Hematopoietic multipotent progenitor cell (in vitro differentiated cells): ENCODE data around the gene ING4. TPM values are rescaled to one million over a fixed set of nuclear protein-coding genes. Genes with fewer than 3 reads are reported as not detected.

Experiments used
- DNase-seq, 3 donors: peaks; one replicate each; pipeline ENCODE4 v3.0.0-alpha.2; 2011 to 2015; ENCODE audit warnings: low read depth in 2 of 3, low spot score in 2 of 3
- total RNA-seq: library from RNA; depleted of rRNA; stranded (reverse); fragments of >200 nt; gene quantifications from one replicate; pipeline ENCODE4 v1.2.3, GENCODE V29; 2012

Gene ING4
- total RNA-seq, 1 donor, result 57.6 TPM

DNA sequence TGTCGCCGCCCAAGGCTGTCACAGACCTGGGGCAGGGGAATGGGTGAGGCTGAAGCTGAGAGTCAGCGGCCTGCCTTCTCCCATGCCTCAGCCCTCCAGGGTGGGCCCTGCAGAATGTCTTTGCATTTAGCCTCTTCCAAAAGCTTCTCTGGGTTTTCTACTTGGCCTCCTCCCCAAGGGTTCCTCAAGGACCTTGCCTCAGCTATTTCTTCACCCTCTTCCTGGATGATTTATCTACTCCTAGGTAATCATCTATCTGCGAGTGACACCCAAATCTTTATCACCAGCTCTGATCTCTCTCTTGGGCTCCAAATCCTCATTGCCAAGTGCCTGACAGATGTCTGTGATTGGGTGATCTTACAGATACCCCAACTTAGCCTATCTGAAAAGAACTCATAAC is 22.4 kb downstream of the ING4 start:
- no peak for DNase-seq

DNA sequence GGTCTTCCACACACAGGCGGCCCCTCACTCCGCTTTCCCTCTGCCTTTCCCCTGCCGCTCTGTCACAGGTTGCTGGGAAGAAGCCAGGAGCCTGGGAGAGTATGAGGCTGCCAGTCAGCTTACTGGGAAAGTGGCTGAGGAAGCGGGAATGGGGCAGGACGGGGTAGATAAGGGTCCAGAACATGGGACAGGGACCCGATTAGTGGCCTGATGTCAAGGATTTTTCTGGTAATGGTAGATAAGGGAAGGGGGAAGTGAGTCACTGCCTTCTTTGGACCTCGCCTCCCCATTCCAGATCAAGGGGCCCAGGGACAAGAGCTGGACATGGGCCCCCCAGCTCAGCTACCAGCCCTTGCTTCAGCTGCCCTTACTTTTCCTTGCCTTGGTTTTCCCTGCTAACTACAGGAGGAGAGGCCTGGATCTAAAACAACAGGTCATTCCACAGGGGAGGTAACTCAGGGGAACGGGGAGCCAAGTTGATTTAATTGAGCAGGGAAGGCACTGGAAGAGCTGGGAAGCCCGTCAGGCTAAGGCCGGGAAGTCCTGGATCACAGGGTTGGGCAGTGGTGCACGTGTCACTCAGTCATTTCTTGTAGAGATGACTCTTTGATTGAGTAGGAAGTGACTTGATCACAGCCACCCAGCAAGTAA is 23.6 kb downstream of the ING4 start:
- peak in 1 of 3 donors; percentile 54 for DNase-seq

DNA sequence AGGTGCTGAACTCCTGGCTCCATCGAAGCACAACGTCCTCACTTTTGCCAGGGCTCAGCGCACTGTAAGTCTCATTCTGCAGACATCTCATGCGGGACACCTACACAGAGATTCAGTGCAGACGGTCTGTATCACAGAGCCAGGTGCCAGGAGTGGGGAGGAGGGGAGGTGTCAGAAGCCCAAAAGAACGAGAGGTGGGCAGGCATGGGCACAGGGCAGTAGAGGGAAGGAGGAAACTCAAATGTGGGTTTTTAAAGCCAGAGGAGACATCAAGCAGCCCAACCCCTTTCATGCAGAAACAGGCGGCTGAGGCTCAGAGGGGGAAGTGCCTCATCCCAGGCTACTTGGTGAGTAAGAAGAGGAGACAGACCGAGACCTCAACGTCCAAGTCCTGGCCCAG is 24.6 kb downstream of the ING4 start:
- DNase-seq, result peak in 1 of 3 donors; percentile 65

DNA sequence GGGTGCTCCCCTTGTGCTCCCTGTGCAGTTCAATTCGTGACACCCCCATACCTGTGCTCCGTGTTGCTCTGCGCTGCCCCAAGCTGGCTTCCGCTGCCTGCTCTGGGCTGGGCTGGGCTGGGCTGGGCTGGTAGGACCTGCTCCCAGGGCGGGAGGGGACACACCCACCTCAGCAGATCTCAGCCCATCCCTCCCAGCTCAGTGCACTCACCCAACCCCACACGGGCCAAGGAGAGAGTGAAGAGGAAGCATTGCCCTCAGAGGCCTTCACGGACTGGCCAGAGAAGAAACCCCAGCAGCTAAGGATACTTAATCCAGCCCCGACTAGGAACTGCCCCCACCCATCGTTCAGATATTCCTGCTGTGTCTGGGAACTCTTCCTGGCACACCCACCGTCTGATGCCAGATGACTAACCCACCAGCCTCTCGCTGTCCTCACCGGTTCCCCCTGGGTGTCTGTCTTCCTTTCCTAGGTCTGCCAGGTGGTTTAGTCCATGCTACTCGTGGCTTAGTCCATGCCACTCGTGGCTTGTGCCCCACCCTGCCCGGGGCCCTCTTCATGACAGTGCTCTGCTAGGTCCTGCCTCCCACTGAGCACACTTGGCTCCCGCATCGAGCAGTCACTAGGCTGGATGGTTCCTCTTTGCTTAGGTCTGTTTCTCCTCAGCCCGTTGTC is 26.9 kb downstream of the ING4 start, which contains the start of gene LPAR5:
Gene LPAR5 (minus strand): TSS at position 104 of the 676 bp plus-strand sequence. CDS start 14,711 bp downstream, outside the sequence.
- no peak for DNase-seq

DNA sequence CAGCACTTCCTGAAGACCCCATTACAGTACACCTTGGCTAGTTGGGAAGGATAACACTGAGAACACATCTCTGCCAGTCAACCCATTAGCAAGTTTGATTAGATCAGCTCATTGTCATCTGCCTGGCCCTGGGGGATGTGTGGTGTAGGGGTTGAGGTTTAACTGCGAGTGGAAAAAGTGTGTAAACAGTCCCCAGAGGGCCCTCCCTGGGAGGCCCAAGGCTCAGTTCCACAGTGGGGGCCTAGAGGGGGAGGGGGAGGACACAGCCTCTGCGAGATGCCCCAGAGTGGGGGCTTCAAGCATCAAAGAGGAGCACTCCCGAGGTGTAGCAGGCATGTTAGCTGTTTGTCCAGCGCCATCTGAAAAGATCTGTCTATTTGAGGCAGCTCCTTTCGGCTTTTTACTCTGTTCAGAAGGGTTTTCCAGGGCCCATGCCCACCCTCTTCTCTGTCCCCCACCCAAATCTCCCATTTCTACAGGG is 27.5 kb downstream of the ING4 start:
- DNase-seq, result peak in 1 of 3 donors; percentile 62

DNA sequence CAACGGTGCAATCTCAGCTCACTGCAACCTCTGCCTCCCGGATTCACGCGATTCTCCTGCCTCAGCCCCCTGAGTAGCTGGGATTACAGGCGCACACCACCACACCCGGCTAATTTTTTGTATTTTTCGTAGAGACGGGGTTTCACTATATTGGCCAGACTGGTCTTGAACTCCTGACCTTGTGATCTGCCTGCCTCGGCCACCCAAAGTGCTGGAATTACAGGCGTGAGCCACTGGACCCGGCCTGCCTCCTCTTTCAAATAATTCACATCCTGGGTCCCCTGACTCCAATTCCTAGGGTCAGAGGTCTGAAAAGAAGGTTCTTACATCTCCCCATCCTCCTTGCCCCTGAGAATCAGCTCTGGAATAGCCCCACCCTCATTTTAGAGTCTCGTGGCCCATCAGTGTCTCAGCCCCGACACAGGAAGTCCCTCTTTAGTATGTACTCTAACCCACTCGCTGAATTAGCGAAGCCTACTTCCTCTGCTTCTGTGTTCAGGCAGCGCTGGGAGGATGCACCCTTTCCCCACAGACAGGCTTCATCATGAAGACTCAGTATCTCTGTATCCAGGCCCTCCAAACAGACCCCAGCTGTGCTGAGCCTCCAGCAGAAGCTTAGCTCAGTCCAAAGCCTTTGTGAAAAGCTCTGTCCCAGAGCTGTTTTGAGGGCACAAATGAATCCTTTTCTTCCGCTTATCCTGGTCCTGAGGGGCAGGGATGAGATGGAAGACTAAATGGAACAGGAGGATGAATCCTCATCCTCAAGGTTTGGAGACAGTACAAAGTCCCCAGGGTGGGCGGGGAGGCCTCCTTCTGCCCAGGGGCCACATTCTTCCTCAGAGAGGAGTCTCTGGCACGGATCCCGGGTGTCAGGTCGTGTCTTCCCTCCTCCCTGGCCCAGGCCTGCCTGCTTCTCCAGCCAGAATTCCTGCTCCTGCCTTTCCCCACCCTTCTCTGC is 30.6 kb downstream of the ING4 start:
- DNase-seq, result peak in 1 of 3 donors; percentile 70

DNA sequence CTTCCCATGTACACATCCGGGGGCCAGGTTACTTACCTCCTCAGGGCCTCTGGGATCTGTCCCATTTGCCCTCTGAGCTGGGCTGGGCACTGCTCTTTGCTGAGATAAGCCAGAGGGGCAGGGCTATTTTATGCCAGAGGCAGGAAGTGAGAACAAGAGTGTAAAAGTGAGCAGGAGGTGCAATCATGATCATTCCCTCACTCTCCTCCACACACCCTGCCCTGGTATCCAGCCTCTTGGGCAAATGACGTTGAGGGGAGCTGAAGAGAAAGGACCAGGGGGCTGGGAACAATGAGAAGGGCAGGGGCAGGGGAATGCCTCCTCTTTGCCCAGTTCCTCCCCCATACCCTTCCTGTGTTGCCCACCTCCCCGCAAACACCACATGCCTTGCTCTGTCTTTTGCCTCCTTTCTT is 31.4 kb downstream of the ING4 start:
- no peak for DNase-seq

DNA sequence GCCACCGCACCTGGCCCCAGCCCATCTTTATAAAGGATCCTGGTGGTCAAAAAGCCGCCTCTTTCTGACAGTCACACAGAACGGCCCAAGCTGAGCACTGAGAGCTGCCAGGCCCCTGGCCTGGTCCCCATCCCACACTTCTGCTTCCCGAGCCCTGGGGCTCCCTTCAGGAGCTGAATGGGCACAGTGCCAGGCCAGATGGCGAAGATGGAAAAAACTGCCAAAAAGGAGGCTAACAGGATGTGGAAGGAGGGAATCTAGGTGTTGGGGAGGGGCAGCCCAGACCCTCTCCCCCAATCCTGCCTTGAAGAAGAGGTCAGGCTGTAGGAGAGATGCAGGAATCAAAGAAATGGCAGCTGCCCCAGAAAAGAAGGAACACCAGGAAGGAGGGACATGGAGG is 32.2 kb downstream of the ING4 start:
- DNase-seq, result no peak

DNA sequence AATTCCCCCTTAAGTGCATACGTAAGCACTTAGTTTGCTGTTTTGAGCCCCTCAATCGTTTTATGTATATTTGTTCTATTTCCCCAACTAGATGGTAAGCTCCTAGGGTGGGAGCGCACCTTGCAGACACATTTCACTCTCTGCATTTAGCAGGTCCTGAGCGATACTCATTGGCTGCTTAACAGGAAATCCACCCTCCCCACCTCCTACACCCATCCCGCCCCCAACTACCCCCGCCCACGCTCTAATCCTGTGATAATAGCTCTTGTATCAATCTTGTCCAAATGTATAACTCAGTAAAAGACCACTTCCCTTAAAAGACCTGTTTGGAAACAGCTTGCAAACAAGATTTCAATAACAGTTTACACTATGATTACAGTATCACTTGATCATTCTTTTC is 35.3 kb downstream of the ING4 start:
- DNase-seq, result no peak

DNA sequence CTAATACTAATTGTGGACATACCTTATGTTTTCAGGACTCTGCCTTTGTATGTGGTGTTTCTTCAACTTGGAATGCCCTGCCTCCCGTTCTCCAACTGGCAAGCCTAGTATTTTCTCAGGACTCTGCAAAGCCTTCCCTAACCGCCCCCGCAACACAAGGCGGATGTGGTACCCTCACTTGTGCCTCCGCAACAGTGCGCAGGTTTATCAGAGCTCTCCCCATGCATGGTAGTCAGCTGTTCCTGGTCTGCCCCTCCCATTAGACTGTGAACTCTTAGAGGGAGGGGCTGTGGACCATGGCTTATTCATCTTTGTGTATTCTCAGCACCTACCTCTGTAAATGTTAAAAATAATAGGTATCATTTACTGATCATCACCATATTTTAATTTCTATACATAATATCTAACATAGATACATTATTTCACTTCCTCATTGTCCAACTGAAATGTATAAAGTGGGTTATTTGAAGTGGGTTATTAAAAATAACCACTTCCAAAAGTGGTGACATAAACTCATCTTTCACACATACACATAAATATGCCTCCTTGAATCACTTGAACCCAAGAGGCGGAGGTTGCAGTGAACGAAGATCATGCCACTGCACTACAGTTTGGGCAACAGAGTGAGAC is 36.1 kb downstream of the ING4 start:
- no peak for DNase-seq

DNA sequence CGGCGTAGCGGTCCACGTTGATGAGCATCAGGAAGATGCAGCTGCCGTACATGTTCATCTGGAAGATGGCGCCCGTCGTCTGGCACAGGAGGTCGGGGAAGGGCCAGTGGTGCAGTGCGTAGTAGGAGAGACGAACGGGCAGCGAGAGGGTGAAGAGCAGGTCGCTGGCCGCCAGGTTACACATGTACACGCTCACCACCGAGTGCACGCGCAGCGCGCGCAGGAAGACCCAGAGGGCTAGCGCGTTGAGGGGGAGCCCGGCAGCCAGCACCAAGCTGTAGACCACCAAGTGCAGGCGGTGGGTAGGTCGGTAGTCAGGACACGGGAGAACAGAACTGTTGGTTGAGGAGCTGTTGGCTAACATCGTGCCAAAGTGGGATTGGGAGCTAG is 42.0 kb downstream of the ING4 start:
- DNase-seq, result no peak

DNA sequence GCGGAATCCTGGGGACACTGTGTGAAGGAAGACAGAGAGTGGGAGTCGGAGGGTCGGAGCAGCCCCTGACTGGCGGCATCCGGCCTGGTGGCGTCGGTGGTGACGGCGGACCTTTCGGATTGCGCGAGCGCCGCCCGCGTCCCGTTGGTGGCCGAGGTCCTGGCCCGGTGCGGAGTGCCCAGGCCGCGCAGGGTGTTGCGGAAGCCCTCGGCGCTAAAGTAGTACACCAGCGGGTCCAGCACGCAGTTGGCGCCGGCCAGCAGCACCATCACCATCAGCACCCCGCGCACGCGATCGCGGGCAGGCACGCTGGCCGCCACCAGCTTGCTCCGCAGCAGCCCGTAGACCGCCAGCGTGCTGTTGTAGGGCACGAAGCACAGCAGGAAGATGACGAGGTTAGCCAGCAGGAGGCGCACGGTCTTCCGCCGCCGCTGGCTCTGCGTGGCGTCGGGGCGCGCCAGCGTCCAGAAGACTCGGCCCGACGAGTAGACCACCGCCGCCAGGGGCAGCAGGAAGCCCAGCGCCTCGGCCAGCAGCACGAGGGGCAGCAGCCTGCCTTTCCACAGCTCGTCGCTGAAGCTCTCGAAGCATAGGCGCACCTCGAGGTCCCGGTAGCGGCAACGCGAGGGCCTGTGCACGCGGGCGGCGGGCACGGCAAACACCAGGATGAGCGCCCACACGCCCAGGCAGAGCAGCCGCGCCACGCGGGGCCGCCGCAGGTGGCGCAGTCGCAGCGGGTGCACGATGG is 42.6 kb downstream of the ING4 start:
- DNase-seq, result peak in 2 of 3 donors; percentile 71 to 82

DNA sequence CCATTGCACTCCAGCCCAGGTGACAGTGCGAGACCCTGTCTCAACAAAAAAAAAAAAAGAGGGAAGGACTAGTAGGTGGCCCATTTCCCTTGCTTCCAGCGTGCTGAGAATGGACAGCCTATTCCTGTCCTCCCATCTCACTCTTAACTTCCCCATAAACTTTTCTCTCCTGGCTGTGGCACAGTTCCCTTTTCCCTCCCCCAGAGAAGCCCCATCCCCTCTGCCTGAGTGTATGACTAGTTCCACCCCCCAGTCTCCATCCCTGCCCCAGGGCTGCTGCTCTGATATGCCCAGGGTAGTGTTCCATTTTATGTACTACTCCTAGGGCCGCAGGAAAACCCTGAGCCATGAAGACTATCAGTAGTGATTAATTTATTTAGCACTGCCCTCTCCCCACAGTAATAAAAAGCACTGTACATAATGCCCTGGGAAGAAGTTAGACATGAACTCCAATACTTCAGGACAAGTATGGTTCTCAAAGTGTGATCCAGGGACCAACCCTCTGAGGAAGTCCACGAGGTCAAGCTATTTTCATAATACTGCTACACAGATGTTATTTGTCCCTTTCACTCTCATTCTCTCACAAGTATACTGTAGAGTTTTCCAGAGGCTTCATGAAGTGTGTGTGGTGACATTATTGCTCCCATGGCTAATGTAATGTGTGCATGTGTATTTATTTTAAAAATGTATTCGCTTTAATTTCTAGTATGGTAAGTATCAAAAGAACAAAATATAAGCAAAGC is 44.3 kb downstream of the ING4 start:
- no peak for DNase-seq

DNA sequence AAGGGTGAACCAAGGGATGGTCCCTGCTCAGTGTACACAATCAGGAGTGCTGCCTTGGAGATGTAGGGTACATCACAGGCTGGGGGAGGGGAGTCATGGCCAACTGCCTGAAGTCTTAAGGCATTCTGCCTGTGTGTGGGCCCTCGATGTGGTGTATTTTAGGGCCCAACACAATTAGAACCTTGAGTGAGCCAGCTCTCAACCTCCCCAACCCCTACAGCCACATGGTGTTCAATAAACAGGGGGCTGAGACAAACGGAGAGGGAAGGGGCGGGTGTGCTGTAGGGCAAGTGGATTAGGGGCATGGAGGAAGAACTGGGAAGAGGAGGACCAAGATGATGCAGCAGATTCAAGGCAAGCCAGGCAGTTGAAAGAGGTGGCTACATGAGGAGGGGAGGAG is 47.1 kb downstream of the ING4 start:
- no peak for DNase-seq

DNA sequence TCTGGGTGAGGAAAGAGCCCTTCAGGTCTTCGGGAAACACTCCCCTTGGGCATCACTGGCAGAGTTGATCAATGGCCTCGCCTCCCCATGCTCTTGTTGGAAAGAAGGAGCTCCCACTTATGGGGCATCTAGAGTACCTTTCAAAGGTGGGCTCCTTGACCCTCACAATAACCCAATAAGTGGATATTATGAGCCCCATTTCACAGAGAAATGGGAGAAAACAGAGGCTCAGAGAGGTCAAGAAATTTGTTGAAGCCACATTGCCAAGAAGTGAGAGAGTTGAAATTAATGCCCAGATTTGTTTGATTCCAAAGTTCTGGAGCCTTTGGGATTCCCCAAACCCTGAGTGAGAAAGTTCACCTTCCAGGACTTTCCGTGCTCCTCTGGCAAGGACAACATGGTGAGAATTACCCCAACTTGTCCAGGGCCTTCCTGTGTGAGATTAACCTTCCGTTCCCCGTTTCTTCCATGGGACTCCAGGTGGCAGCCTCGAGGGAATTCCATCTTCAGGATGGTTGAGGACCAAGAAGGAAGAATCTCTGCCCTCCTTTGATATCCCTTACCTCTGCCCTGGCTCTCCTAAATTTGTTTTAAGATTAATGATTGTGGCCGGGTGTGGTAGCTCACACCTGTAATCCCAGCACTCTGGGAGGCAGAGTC is 48.3 kb downstream of the ING4 start:
- no peak for DNase-seq

DNA sequence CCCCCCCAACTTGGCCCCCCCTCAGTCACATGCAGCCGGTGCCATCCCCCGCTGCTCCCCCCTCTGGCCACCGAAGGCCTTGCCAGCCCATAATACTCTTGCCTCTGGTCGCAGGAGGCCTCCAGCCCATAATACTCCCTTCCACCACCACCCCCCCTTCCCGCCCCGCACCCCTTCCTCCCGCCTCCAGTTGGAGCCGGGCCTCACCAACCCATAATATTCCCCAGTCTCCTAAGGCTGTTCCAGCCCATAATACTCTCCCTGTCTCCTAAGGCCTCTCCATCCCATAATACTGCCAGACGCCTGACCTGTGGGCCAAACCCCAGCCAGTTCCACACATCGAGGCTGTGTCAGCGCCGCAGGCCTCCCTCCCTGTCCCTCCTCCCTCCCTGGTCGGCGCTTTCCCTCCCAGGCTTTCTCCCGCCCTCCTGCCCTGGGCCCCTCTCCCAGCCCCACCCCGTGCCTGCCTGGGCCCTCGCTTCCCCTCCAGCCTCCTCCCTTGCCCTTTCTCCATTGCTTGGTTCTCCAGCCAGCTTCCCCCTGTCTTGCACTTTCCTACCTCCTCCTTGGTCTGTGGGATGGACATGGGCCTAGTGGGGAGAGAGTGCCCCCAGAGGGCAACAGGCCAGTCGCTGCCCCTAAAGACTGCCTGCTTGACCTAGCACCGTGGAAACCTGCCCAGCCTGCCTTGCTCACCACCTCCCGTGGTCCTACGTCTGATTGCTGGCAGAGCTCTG is 49.0 kb downstream of the ING4 start:
- peak in 2 of 3 donors; percentile 94 for DNase-seq

DNA sequence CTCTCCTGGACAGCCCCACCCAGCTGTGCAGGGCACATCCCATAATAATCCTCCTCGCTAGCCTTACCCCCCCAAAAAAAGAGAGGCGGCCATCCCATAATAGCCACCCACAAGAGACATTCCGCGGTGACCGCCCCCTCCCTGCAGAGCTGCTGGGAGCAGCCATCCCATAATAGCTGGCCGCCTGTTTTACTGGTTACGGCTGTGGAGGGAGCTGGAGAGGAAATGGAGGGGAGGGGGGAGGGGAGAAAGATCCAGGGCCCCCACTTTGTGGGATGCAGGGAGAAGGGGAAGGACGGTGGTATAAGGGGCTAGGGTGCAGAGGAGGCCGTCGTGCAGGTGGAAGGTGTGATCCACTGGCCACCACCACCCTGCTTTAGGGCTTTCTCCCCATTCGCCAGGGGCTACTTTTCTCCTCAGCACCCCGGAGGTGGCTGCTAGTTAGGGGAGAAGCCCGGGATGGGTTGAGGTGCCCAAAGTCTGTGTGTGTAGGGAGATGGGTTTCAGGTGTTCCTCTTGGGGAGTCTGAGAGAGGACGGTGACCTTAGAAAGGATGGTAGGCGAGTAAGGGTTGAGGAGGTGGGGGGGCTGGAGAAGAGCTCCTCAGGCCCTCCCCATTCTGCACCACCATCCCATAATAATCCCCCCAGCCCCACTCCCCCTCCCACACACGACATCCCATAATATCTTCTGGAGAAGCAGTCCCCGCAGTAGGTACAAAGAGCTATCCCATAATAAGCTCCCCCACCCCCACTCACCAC is 49.7 kb downstream of the ING4 start:
- peak in 1 of 3 donors; percentile 44 for DNase-seq
